Prostate gland (tissue), 2 donors: ENCODE measurements around the gene CCDC61. TPM values are rescaled to one million over a fixed set of nuclear protein-coding genes. Genes with fewer than 3 reads are reported as not detected.

Experiments used
- DNase-seq: peaks from one replicate; pipeline ENCODE4 v3.0.0-alpha.2; 2019; ENCODE audit warnings: low spot score
- H3K27ac ChIP-seq, 2 donors: fragments of 200-600 bp; sonication (generic); 2 replicates each; pipeline ENCODE4 v1.5.1; 2017 to 2019
- H3K27me3 ChIP-seq: fragments of 200-600 bp; sonication (generic); replicated peaks from 2 replicates; pipeline ENCODE4 v1.5.1; 2019; ENCODE audit not compliant: insufficient read depth
- H3K36me3 ChIP-seq, 2 donors: fragments of 200-600 bp; sonication (generic); 1 replicate in 1 of 2; 2 replicates in 1 of 2; pipeline versions ENCODE4 v1.5.1 to v1.8.1; 2017 to 2019
- H3K4me1 ChIP-seq: fragments of 200-600 bp; sonication (generic); replicated peaks from 2 replicates; pipeline ENCODE4 v1.5.1; 2019
- H3K4me3 ChIP-seq, 2 donors: fragments of 200-600 bp; sonication (generic); 2 replicates each; pipeline ENCODE4 v1.5.1; 2017 to 2019
- H3K9me3 ChIP-seq: fragments of 200-600 bp; sonication (generic); 2 replicates; pipeline ENCODE4 v1.5.1; 2017
- CTCF ChIP-seq, 4 experiments: fragments of 200-600 bp in 2 of 4; fragments of 450-650 bp in 2 of 4; sonication (generic) in 2 of 4; IDR thresholded peaks; 1 replicate in 3 of 4; 2 replicates in 1 of 4; pipeline ENCODE4 v1.5.1; 2016 to 2019; ENCODE audit warnings: antibody characterized with exemption in 4 of 4, mild to moderate bottlenecking in 2 of 4, moderate library complexity in 2 of 4
- POLR2A ChIP-seq: fragments of 450-650 bp; IDR thresholded peaks from one replicate; pipeline ENCODE4 v1.6.1; 2016; ENCODE audit warnings: antibody characterized with exemption, mild to moderate bottlenecking
- POLR2AphosphoS5 ChIP-seq: sonication (generic); formaldehyde crosslinking; IDR thresholded peaks from one replicate; pipeline ENCODE4 v1.6.1; 2017; ENCODE audit warnings: antibody characterized with exemption
- WGBS: methylation state at CpG from one replicate; pipeline ENCODE4 v1.1.5; 2018; 5-methylcytosine and 5-hydroxymethylcytosine counted together
- intact Hi-C: fragments of 100-400 bp; cut with DNase I; formaldehyde crosslinking; loops from one replicate; pipeline ENCODE4 v1.14.2; 2022
- microRNA counts, 2 donors: library from miRNA; unstranded; fragments of <30 nt; microRNA quantifications; one replicate each; lab custom pipeline; 2016 to 2017
- microRNA-seq: library from miRNA; unstranded; fragments of <30 nt; microRNA quantifications from one replicate; pipeline ENCODE4, GENCODE V29; 2016
- small RNA-seq, 2 donors: library from RNA; depleted of rRNA; stranded (forward); fragments of <200 nt; gene quantifications; one replicate each; pipeline ENCODE3, GENCODE V24; 2016
- total RNA-seq, 2 donors: library from RNA; depleted of rRNA; stranded (reverse); fragments of >200 nt; gene quantifications; one replicate each; pipeline ENCODE4 v1.1.0, GENCODE V29; 2016

The CCDC61 gene
- total RNA-seq, 2 donors from 2014 or later, result 22.9 to 23.7 TPM

GRCh38 chr19:46063201-46063600 lies 67.9 kb downstream of the CCDC61 start:
- Histone ChIP-seq H3K9me3 (no peaks in the 10 kb centered on the region), H3K27ac (no peak overlapping the region), H3K36me3 (no peaks in the 10 kb centered on the region), H3K27me3 (peaks cover 3% of the 10 kb centered on the region), H3K4me3 (no peak overlapping the region), H3K4me1 (no peaks in the 10 kb centered on the region)
- intact Hi-C loops, result no loop called here
- DNase-seq, result no peak
- no peak for TF ChIP-seq POLR2A
- TF ChIP-seq CTCF (IDR thresholded peaks at IDR 0.05), result no peak
- TF ChIP-seq POLR2AphosphoS5, result no peak
- 80% methylated on average over 3 of the region's 3 CpGs for WGBS

DNA sequence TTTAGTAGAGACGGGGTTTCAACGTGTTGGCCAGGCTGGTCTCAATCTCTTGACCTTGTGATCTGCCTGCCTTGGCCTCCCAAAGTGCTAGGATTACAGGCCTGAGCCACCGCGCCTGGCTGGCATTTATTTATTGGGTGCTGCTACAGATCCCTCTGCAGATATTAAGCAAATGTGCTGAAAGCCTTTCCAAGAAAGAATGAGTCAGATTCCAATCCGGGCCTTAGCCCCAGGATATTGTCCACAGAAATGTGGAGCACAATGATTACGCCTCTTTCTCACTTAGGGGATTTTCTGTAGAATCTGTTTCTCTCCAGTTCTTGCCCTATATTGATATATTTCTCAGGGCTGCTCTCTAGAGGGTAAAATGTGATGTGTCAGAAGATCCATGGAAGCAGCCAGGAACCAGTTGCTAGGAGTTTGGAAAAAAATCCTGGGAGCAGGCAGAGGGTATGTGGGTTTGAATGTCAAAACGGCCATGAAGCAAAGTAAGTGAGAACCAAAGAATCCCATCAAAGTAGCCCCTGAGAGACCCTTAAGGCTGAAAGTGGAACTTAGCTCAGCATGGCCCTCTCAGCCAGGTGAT lies 70.3 kb downstream of the CCDC61 start:
- H3K4me1 ChIP-seq, result no peaks in the 10 kb centered on the region
- intact Hi-C loops, result no loop called here
- H3K27ac ChIP-seq, result no peak overlapping the region
- DNase-seq, result no peak
- TF ChIP-seq POLR2AphosphoS5 (no peak), CTCF (IDR thresholded peaks at IDR 0.05) (no peak), POLR2A (no peak)
- H3K9me3 ChIP-seq, result no peaks in the 10 kb centered on the region
- WGBS, result 36% methylated on average over 7 of the region's 7 CpGs
- no peak overlapping the region for H3K4me3 ChIP-seq
- no peaks in the 10 kb centered on the region for H3K36me3 ChIP-seq
- peaks cover 3% of the 10 kb centered on the region for H3K27me3 ChIP-seq

GRCh38 chr19:46066471-46066870 lies 71.2 kb downstream of the CCDC61 start:
- 91% methylated on average over 1 of the region's 1 CpG for WGBS
- Histone ChIP-seq H3K9me3 (no peaks in the 10 kb centered on the region), H3K4me3 (no peak overlapping the region), H3K36me3 (no peaks in the 10 kb centered on the region), H3K27me3 (peaks cover 3% of the 10 kb centered on the region), H3K4me1 (no peaks in the 10 kb centered on the region), H3K27ac (no peak overlapping the region)
- intact Hi-C loops, result no loop called here
- DNase-seq, result no peak
- no peak for TF ChIP-seq POLR2AphosphoS5
- TF ChIP-seq POLR2A, result no peak
- TF ChIP-seq CTCF (IDR thresholded peaks at IDR 0.05), result no peak

DNA sequence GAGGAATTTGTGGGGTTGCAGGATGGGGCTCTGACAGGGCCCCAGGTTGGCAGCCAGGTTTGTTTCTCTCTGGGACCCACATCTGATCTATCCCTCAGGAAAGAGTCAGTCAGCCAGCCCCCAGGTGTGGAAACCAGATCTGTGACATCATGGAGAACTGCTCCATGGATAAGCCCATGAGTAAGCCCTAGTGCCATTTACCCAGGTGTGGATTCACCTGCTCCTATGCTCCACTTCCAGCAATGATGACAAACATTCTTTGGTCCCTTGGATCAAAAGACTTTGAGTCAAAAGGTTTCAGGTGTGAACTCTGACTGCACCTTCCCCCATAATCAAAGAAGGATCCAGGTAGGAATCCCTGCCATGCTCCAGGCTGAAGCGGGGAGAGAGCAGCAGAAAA lies 72.4 kb downstream of the CCDC61 start:
- no peak for DNase-seq
- Histone ChIP-seq H3K4me3 (no peak overlapping the region), H3K27me3 (peaks cover 3% of the 10 kb centered on the region), H3K4me1 (no peaks in the 10 kb centered on the region), H3K9me3 (no peaks in the 10 kb centered on the region), H3K36me3 (no peaks in the 10 kb centered on the region), H3K27ac (no peak overlapping the region)
- intact Hi-C loops, result no loop called here
- WGBS, result 100% methylated on average over 1 of the region's 1 CpG
- TF ChIP-seq CTCF (IDR thresholded peaks at IDR 0.05) (no peak), POLR2A (no peak), POLR2AphosphoS5 (no peak)

MicroRNAs within 50 kb of the gene (microRNA counts, 767-probe panel; counts per million panel counts)
- microRNA hsa-miR-769-3p (lab: Ali Mortazavi, UCI) (0 to 431 counts per million in 2 donors), microRNA hsa-miR-769-5p (lab: Ali Mortazavi, UCI) (431 to 1,117 counts per million in 2 donors)

Small RNAs within 50 kb of the gene (microRNA-seq; reads per million reads assigned to microRNA genes)
- gene MIR769, result 50.6 reads per million, percentile 67 among the genes with 10 or more reads in this experiment

Small RNAs within 50 kb of the gene (small RNA-seq; reads per million reads assigned to genes)
- gene MIR769, result 75.9 to 80.7 reads per million in 2 donors

Other genes starting within 250 kb of the CCDC61 start
- 10 to 100 TPM; 33.7 to 37.5 TPM for gene SIX5, start 226.2 kb upstream of the CCDC61 start, total RNA-seq
- gene DMPK, start 213.0 kb upstream of the CCDC61 start, total RNA-seq, result 10 to 100 TPM; 52.8 to 88.2 TPM
- gene DMWD, start 202.6 kb upstream of the CCDC61 start, total RNA-seq, result 10 to 100 TPM; 35.5 to 96.7 TPM
- 1 to 10 TPM in 1 of 2 donors, under 1 TPM in 1; 0.50 to 5.2 TPM for gene RSPH6A, start 180.2 kb upstream of the CCDC61 start, total RNA-seq
- 100 to 1,000 TPM in 1 of 2 donors, 10 to 100 TPM in 1; 76.4 to 104 TPM for gene SYMPK, start 132.3 kb upstream of the CCDC61 start, total RNA-seq
- gene FOXA3, start 131.1 kb upstream of the CCDC61 start, total RNA-seq, result 1 to 10 TPM in 1 of 2 donors, under 1 TPM in 1; 0.09 to 1.1 TPM
- gene IRF2BP1, start 109.3 kb upstream of the CCDC61 start, total RNA-seq, result 10 to 100 TPM; 55.5 to 63.0 TPM
- 1 to 10 TPM; 8.7 to 9.1 TPM for gene MYPOP, start 92.9 kb upstream of the CCDC61 start, total RNA-seq
- gene NANOS2, start 80.7 kb upstream of the CCDC61 start, total RNA-seq, result 1 to 10 TPM in 1 of 2 donors, not detected in 1; 4.1 TPM
- 1 to 10 TPM in 1 of 2 donors, under 1 TPM in 1; 0.87 to 3.1 TPM for gene NOVA2, start 21.6 kb upstream of the CCDC61 start, total RNA-seq
- not detected for gene PGLYRP1, start 27.6 kb downstream of the CCDC61 start, total RNA-seq
- not detected for gene IGFL4, start 45.5 kb downstream of the CCDC61 start, total RNA-seq
- not detected for gene IGFL3, start 129.2 kb downstream of the CCDC61 start, total RNA-seq
- gene IGFL2, start 152.8 kb downstream of the CCDC61 start, total RNA-seq, result 1 to 10 TPM in 1 of 2 donors, not detected in 1; 2.7 TPM
- 1 to 10 TPM in 1 of 2 donors, not detected in 1; 4.8 TPM for gene IGFL1, start 234.3 kb downstream of the CCDC61 start, total RNA-seq